Osteocyte (in vitro differentiated cells): ENCODE data around the gene TRMT10B. TPM values are rescaled to one million over a fixed set of nuclear protein-coding genes. Genes with fewer than 3 reads are reported as not detected.

Experiments used
- DNase-seq: peaks from one replicate; pipeline ENCODE4 v3.0.0; 2021; ENCODE audit warnings: mixed read lengths; ENCODE audit not compliant: unreplicated experiment; ENCODE audit errors: extremely low spot score
- H3K27ac Mint-ChIP-seq: one replicate; pipeline ENCODE4 v1.8.0; 2021; ENCODE audit warnings: mild to moderate bottlenecking, mixed read lengths; ENCODE audit not compliant: unreplicated experiment
- H3K27me3 Mint-ChIP-seq: one replicate; pipeline ENCODE4 v1.8.0; 2021; ENCODE audit warnings: mixed read lengths; ENCODE audit not compliant: unreplicated experiment
- H3K36me3 Mint-ChIP-seq: one replicate; pipeline ENCODE4 v1.8.0; 2021; ENCODE audit warnings: mixed read lengths; ENCODE audit not compliant: unreplicated experiment
- H3K4me1 Mint-ChIP-seq: one replicate; pipeline ENCODE4 v1.8.0; 2021; ENCODE audit warnings: mixed read lengths; ENCODE audit not compliant: unreplicated experiment
- H3K4me3 Mint-ChIP-seq: one replicate; pipeline ENCODE4 v1.8.0; 2021; ENCODE audit warnings: mild to moderate bottlenecking, moderate library complexity, mixed read lengths; ENCODE audit not compliant: unreplicated experiment
- H3K9me3 Mint-ChIP-seq: one replicate; pipeline ENCODE4 v1.8.0; 2021; ENCODE audit warnings: mixed read lengths; ENCODE audit not compliant: unreplicated experiment
- CTCF ChIP-seq: fragments of 200-600 bp; sonication (generic); IDR thresholded peaks from 2 replicates; pipeline ENCODE4 v1.5.0; 2021; ENCODE audit warnings: antibody characterized with exemption, mild to moderate bottlenecking, moderate library complexity
- total RNA-seq: library from RNA; stranded (reverse); gene quantifications from 2 replicates; pipeline ENCODE4 v1.2.1, GENCODE V29; 2021

Gene TRMT10B
- total RNA-seq, 1 donor from 2014 or later: 10.8 TPM

GRCh38 chr9:37827483-37828165 lies 74.0 kb downstream of the TRMT10B start:
- peaks cover 23% of the 10 kb centered on the region for H3K36me3 Mint-ChIP-seq
- peaks cover 7% of the 10 kb centered on the region for H3K9me3 Mint-ChIP-seq
- no peaks in the 10 kb centered on the region for H3K4me1 Mint-ChIP-seq
- no peak for TF ChIP-seq CTCF
- H3K4me3 Mint-ChIP-seq: no peak overlapping the region
- no peak for DNase-seq
- no peaks in the 10 kb centered on the region for H3K27me3 Mint-ChIP-seq
- H3K27ac Mint-ChIP-seq: no peak overlapping the region

Other genes with a start within 250 kb of the TRMT10B start
- gene FBXO10, start 177.4 kb upstream of the TRMT10B start, total RNA-seq: 20.5 and 21.0 TPM in 2 replicates
- 77.2 and 85.9 TPM in 2 replicates for gene TOMM5, start 161.2 kb upstream of the TRMT10B start, total RNA-seq
- not detected in 2 replicates for gene FRMPD1, start 102.9 kb upstream of the TRMT10B start, total RNA-seq
- gene EXOSC3, start 31.3 kb downstream of the TRMT10B start, total RNA-seq: 26.9 and 31.6 TPM in 2 replicates
- gene DCAF10, start 47.0 kb downstream of the TRMT10B start, total RNA-seq: 27.7 TPM in 2 replicates
- 37.5 and 43.2 TPM in 2 replicates for gene SLC25A51, start 150.3 kb downstream of the TRMT10B start, total RNA-seq